Keratinocyte (primary cell): ENCODE measurements around the gene RPS6KA5.

ENCODE experiments used
- CTCF ChIP-seq, 3 experiments: IDR thresholded peaks in 1 of 3; conservative IDR thresholded peaks in 1 of 3; optimal IDR thresholded peaks in 1 of 3; 2 replicates in 2 of 3; 3 replicates in 1 of 3; pipeline versions ENCODE3 to v1.5.1; 2011; ENCODE audit warnings: low read length in 3 of 3, mild to moderate bottlenecking in 3 of 3, moderate library complexity in 2 of 3, control low read depth in 1 of 3, inconsistent platforms in 1 of 3; ENCODE audit not compliant: insufficient read depth in 2 of 3; ENCODE audit errors: extremely low read depth in 1 of 3
- EZH2 ChIP-seq: IDR thresholded peaks from one replicate; pipeline ENCODE4 v1.6.1; 2012; ENCODE audit warnings: inconsistent platforms, mild to moderate bottlenecking, low read length, moderate library complexity

DNA sequence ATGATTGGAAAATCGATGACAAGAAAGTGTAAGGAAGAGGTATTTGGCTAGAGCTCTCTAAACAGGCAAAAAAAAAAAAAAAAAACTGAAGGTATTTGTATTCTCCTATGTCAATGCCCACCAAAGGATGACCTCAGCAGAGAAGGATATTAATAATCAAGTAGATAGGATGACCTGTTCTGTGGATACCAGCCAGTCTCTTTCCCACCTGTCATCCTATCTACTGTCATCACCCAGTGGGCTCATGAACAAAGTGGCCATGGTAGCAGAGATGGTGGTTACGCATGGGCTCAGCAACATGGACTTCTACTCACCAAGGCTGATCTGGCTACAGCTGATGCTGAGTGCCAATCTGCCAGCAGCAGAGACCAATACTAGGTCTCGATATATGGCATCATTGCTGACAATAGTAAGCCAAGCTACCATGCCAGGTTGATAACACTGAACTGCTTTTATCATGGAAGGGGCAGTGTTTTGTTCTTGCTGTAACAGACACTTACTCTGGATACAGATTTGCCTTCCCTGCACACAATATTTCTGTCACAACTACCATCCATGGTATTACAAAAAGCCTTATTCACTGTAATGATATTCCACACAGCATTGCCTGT, 43.5 kb downstream of the RPS6KA5 start:
- TF ChIP-seq EZH2: no peak
- no peak for TF ChIP-seq CTCF (optimal IDR thresholded peaks at IDR 0.05 in 1 of 3, IDR thresholded peaks at IDR 0.05 in 1 of 3, conservative IDR thresholded peaks at IDR 0.05 in 1 of 3; ENCODE audit: extremely low read depth in 1 of 3, insufficient read depth in 2 of 3, low read length in 3 of 3)
